Activated B cell treated with CpG ODN at 0.5 μM for 24 hours (primary cell): ENCODE data around the gene DMAC1. TPM values are rescaled to one million over a fixed set of nuclear protein-coding genes. Genes with fewer than 3 reads are reported as not detected.

Experiments used
- ATAC-seq: fragments of 200-7000 bp; cut with Tn5 transposase; one replicate; pipeline ENCODE4 v1.10.0; 2021; ENCODE audit warnings: low read depth, mild to moderate bottlenecking, moderate library complexity
- CTCF ChIA-PET: fragments of 350-600 bp; sonication (Branson Sonifier 250); formaldehyde crosslinking; loops from one replicate; lab custom pipeline; 2021; ENCODE audit warnings: antibody characterized with exemption; lab: Charles Lee
- POLR2A ChIA-PET: fragments of 350-600 bp; sonication (Branson Sonifier 250); formaldehyde crosslinking; loops from one replicate; lab custom pipeline; 2021; ENCODE audit warnings: antibody characterized with exemption; lab: Charles Lee
- DNase-seq: peaks from one replicate; pipeline ENCODE4 v3.0.0; 2022
- H3K27ac Mint-ChIP-seq: one replicate; pipeline ENCODE4 v1.8.0; 2020; ENCODE audit warnings: mixed read lengths
- H3K27me3 Mint-ChIP-seq: one replicate; pipeline ENCODE4 v1.8.0; 2021; ENCODE audit warnings: mixed read lengths
- H3K36me3 Mint-ChIP-seq: one replicate; pipeline ENCODE4 v1.8.0; 2021; ENCODE audit warnings: low read depth, mixed read lengths
- H3K4me1 Mint-ChIP-seq: one replicate; pipeline ENCODE4 v1.8.0; 2021; ENCODE audit warnings: mixed read lengths
- H3K4me3 Mint-ChIP-seq: one replicate; pipeline ENCODE4 v1.8.0; 2020; ENCODE audit warnings: mild to moderate bottlenecking, mixed read lengths
- H3K9me3 Mint-ChIP-seq: one replicate; pipeline ENCODE4 v1.8.0; 2020; ENCODE audit warnings: mixed read lengths
- CTCF ChIP-seq: fragments of 200-600 bp; IDR thresholded peaks from one replicate; pipeline ENCODE4 v1.8.0; 2022; ENCODE audit warnings: antibody characterized with exemption, mild to moderate bottlenecking
- intact Hi-C: fragments of 100-400 bp; cut with micrococcal nuclease; formaldehyde crosslinking; loops from one replicate; pipeline ENCODE4 v1.15.1; 2024
- total RNA-seq: library from RNA; stranded (reverse); gene quantifications from 2 replicates; pipeline ENCODE4 v1.2.3, GENCODE V29; 2022

Gene DMAC1
- total RNA-seq, 1 donor from 2014 or later: 44.0 TPM

- Mint-ChIP-seq H3K27ac (peak overlapping the region; percentile 96), H3K9me3 (no peaks in the 10 kb centered on the region), H3K27me3 (no peaks in the 10 kb centered on the region), H3K4me1 (peaks cover 20% of the 10 kb centered on the region), H3K36me3 (peaks cover 30% of the 10 kb centered on the region), H3K4me3 (peak overlapping the region; percentile 91)
- ATAC-seq (peak; percentile 9), DNase-seq (no peak)
- no peak for TF ChIP-seq CTCF
- intact Hi-C loops: loop anchor here (1.0 to 10.0 kb wide), 3 partner anchors 44 to 176 kb away; no protein-coding TSS in a partner anchor
- ChIA-PET POLR2A (interaction anchor here (0.6 kb wide), 3 partner anchors 10 to 1387 kb away, joined by 3 to 7 read pairs (median 4); no protein-coding TSS in a partner anchor), CTCF (interaction anchor here (1.7 kb wide), 1 partner anchor 230 kb away, joined by 3 read pairs; no protein-coding TSS in a partner anchor)
These were observed 337 bp upstream of the DMAC1 start for GRCh38 chr9:7799944-7800285.

GRCh38 chr9:7794196-7794595 is 5.4 kb downstream of the DMAC1 start:
- Mint-ChIP-seq H3K27me3 (no peaks in the 10 kb centered on the region), H3K27ac (no peak overlapping the region), H3K9me3 (no peaks in the 10 kb centered on the region), H3K4me3 (no peak overlapping the region), H3K4me1 (peaks cover 15% of the 10 kb centered on the region), H3K36me3 (peaks cover 68% of the 10 kb centered on the region)
- DNase-seq (no peak), ATAC-seq (no peak)
- no peak for TF ChIP-seq CTCF
- intact Hi-C loops: no loop called here
- CTCF ChIA-PET: no interaction called here
- POLR2A ChIA-PET: no interaction called here

- no peak overlapping the region for H3K27ac Mint-ChIP-seq
- no peak overlapping the region for H3K4me3 Mint-ChIP-seq
- H3K4me1 Mint-ChIP-seq: peaks cover 3% of the 10 kb centered on the region
- DNase-seq (no peak), ATAC-seq (no peak)
- H3K36me3 Mint-ChIP-seq: peaks cover 62% of the 10 kb centered on the region
- intact Hi-C loops: no loop called here
- ChIA-PET POLR2A (no interaction called here), CTCF (no interaction called here)
- H3K27me3 Mint-ChIP-seq: no peaks in the 10 kb centered on the region
- TF ChIP-seq CTCF: no peak
- H3K9me3 Mint-ChIP-seq: no peaks in the 10 kb centered on the region
These were observed 8.2 kb downstream of the DMAC1 start for GRCh38 chr9:7791394-7791793.

GRCh38 chr9:7790819-7791182 is 8.8 kb downstream of the DMAC1 start:
- DNase-seq (no peak), ATAC-seq (no peak)
- Mint-ChIP-seq H3K27ac (no peak overlapping the region), H3K36me3 (peaks cover 56% of the 10 kb centered on the region), H3K27me3 (no peaks in the 10 kb centered on the region), H3K4me3 (no peak overlapping the region), H3K9me3 (no peaks in the 10 kb centered on the region), H3K4me1 (no peaks in the 10 kb centered on the region)
- intact Hi-C loops: no loop called here
- no peak for TF ChIP-seq CTCF
- ChIA-PET POLR2A (no interaction called here), CTCF (no interaction called here)

- DNase-seq (no peak), ATAC-seq (no peak)
- Mint-ChIP-seq H3K4me3 (no peak overlapping the region), H3K27me3 (no peaks in the 10 kb centered on the region), H3K4me1 (no peaks in the 10 kb centered on the region), H3K27ac (no peak overlapping the region), H3K36me3 (peaks cover 50% of the 10 kb centered on the region), H3K9me3 (no peaks in the 10 kb centered on the region)
- POLR2A ChIA-PET: no interaction called here
- intact Hi-C loops: no loop called here
- CTCF ChIA-PET: no interaction called here
- TF ChIP-seq CTCF: no peak
These were observed 9.4 kb downstream of the DMAC1 start for GRCh38 chr9:7790022-7790818.
